ENCODE results near the gene FMO1.

FMO1 gene

DNA sequence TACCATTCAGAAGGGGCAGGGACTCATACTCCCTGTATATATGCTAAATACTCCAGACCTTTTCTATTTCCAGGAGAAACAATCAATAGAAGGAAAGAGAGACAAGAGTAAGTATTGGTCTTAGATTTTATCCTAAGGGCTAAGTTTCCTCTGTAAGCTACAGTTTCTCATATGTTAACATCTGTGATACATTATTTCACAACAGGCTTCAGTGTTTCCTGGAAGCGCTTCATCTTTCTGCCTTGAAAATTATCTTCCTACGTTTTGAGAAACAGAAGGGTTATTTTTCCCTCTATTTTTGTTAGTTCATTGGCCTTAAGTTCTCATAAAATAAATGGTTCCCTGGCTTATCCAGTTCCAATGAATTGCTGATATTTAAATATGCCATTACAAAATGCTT, 15.6 kb downstream of the FMO1 start:
- no peak overlapping the region for H3K27ac ChIP-seq
- TF ChIP-seq, protein P1, sequence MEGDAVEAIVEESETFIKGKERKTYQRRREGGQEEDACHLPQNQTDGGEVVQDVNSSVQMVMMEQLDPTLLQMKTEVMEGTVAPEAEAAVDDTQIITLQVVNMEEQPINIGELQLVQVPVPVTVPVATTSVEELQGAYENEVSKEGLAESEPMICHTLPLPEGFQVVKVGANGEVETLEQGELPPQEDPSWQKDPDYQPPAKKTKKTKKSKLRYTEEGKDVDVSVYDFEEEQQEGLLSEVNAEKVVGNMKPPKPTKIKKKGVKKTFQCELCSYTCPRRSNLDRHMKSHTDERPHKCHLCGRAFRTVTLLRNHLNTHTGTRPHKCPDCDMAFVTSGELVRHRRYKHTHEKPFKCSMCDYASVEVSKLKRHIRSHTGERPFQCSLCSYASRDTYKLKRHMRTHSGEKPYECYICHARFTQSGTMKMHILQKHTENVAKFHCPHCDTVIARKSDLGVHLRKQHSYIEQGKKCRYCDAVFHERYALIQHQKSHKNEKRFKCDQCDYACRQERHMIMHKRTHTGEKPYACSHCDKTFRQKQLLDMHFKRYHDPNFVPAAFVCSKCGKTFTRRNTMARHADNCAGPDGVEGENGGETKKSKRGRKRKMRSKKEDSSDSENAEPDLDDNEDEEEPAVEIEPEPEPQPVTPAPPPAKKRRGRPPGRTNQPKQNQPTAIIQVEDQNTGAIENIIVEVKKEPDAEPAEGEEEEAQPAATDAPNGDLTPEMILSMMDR (IDR thresholded peaks at IDR 0.05) = no peak
- DNase-seq (ENCODE audit: low spot score) = no peak
- H3K4me3 ChIP-seq = no peak overlapping the region

DNA sequence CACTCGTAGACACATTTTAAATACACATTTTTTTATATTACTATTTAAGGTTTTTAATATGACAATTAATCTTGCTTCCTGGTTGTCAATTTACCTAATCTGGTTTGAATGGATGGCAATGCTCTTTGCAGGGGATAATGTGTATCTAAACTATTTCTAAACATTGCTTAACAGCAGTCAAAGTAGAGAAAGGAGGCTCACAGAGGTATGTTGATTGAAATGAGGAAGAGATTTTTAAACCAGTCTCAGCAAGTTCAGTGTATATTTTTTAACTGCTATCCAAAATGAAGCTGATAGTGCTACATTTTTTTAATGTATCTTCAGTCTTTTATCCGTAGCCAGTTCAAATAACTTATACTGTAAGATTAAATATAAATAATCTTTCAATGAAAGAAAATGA, 17.4 kb downstream of the FMO1 start:
- DNase-seq (ENCODE audit: low spot score) = no peak
- TF ChIP-seq, protein P1 (IDR thresholded peaks at IDR 0.05) = no peak
- Histone ChIP-seq H3K4me3 (no peak overlapping the region), H3K27ac (no peak overlapping the region)

DNA sequence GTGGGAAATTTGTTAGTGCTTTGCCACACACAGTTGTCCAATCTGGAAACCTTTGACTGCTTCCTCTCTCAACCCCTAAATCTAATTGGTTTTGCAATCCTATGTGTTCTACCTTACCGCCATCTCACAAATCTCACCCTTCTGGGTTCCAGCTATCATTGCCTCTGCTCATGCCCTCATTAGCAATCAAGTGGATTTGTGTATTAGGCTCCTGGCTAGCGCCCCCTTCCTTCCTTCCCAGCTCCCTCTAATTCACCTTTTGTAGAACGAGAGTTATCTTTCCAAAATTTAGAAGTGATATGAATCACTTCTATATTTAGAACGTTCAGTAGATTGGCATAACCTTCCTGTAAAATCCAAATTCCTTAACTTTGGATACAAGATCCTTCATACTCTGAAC, 18.6 kb downstream of the FMO1 start:
- TF ChIP-seq, protein P1 (IDR thresholded peaks at IDR 0.05) = no peak
- H3K4me3 ChIP-seq = no peak overlapping the region
- no peak for DNase-seq (ENCODE audit: low spot score)
- no peak overlapping the region for H3K27ac ChIP-seq

DNA sequence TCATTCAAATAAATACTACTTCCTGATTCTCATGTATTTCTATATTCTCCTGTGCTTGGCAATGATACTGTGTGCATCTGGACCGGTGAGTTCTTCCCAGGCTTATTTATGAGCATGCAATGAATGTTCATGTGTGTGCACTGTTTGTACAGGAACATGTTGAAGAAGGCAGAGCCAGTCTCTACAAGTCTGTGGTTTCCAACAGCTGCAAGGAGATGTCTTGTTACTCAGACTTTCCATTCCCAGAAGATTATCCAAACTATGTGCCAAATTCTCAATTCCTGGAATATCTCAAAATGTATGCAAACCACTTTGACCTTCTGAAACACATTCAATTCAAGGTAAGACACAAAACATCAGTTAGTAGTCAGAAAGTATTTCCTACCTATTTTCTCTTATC, 19.1 kb downstream of the FMO1 start:
- no peak for DNase-seq (ENCODE audit: low spot score)
- Histone ChIP-seq H3K27ac (no peak overlapping the region), H3K4me3 (no peak overlapping the region)
- TF ChIP-seq, protein P1 (IDR thresholded peaks at IDR 0.05) = no peak

DNA sequence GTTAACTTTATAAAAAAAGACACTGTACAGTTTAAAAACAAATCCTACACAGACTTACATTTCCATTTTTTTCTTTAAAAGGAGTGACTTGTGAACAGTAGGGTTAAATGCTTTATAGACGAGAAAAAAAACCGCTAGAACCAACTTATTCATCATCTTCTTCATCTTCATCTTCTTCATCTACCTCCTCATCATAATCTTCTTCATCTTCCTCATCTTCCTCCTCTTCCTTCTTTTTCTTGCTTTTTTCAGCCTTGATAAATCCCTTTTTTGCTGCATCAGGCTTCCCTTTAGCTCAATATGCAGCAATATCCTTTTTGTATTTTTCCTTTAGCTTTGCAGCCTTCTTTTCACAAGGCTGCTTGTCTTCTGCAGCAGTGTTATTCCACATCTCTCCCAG, 22.5 kb downstream of the FMO1 start:
- H3K27ac ChIP-seq = no peak overlapping the region
- TF ChIP-seq, protein P1 (IDR thresholded peaks at IDR 0.05) = no peak

DNA sequence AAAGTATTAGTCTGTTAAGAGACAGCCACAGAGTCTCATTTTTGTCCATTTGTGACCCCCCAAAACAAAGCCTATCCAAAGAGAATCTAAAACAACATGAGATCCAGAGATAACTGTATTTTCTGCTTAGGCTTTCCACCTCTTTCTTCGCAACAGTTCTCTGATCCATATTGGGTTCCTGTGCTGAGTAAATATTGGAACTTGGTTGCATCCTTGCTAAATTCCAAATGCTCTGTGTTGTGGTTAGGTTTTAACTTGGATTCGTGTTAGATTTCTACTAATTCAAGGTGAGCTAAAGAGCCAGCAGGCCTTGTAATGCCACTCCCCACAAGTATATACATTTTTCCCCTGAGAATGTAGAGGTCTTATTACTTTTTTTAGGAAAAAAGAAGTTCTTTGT, 29.2 kb downstream of the FMO1 start:
- TF ChIP-seq, protein P1 (IDR thresholded peaks at IDR 0.05) = no peak
- H3K27ac ChIP-seq = no peak overlapping the region
- DNase-seq (ENCODE audit: low spot score) = no peak

More for the DNA sequence above, 22.5 kb downstream of the FMO1 start:
- H3K4me3 ChIP-seq = no peak overlapping the region
- no peak for DNase-seq (ENCODE audit: low spot score)

DNA sequence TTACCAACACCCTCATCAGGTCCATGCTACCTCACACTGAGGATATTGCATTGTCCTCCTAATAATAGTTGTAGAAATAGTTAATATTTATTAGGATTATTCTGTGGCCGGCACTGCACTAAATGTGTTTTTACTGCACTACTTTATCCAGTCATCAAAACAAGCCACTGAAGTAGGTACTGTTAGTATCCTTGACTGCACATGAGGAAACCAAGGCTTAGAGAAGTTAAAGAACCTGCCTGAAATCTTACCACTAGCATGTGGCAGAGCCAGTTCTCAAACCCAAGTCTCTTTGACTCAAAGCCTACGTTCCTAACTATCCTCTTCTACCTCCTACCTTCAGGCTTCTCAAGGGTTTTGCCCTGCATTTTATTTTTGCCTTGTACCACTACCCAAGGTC, 30.9 kb downstream of the FMO1 start:
- no peak overlapping the region for H3K4me3 ChIP-seq
- TF ChIP-seq, protein P1 (IDR thresholded peaks at IDR 0.05) = no peak

More for the DNA sequence above, 29.2 kb downstream of the FMO1 start:
- H3K4me3 ChIP-seq = no peak overlapping the region

More for the DNA sequence above, 30.9 kb downstream of the FMO1 start:
- no peak overlapping the region for H3K27ac ChIP-seq
- DNase-seq (ENCODE audit: low spot score) = no peak

All from coronary artery (tissue), 2 donors.